Hematopoietic multipotent progenitor cell treated with erythropoietin and hydrocortisone succinate and interleukin-3 and kit ligand, for 8 days (in vitro differentiated cells): ENCODE measurements around the gene PRR20E.
"Not testable (repeated sequence)": the region's sequence is repeated elsewhere in the genome, so short reads cannot be mapped to it uniquely, and the experiment has no call there.

Experiments
- DNase-seq: peaks from one replicate; pipeline ENCODE4 v3.0.0-alpha.2; 2015

PRR20E gene

GRCh38 chr13:57166897-57167296 lies at the start of gene PRR20E:
Gene PRR20E (plus strand): TSS chr13:57167197. CDS start chr13:57167584, 387 bp downstream.
- DNase-seq: not testable (repeated sequence)

GRCh38 chr13:57123681-57124080 lies 43.3 kb upstream of the PRR20E start:
- DNase-seq: no peak

GRCh38 chr13:57128909-57129308 lies 38.1 kb upstream of the PRR20E start:
- DNase-seq: no peak

GRCh38 chr13:57136093-57136492 lies 30.9 kb upstream of the PRR20E start:
- DNase-seq: no peak

- no peak for DNase-seq
Observed at GRCh38 chr13:57137585-57137984, 29.4 kb upstream of the PRR20E start.

- DNase-seq: no peak
Observed at GRCh38 chr13:57138988-57139387, 28.0 kb upstream of the PRR20E start.

GRCh38 chr13:57139781-57140180 lies 27.2 kb upstream of the PRR20E start:
- not testable (repeated sequence) for DNase-seq

GRCh38 chr13:57140235-57140968 lies 26.6 kb upstream of the PRR20E start, which contains the start of gene PRR20A:
Gene PRR20A (plus strand): TSS chr13:57140918. CDS start chr13:57141305, 387 bp downstream.
- not testable (repeated sequence) for DNase-seq

- not testable (repeated sequence) for DNase-seq
Observed at GRCh38 chr13:57147188-57147587, 19.8 kb upstream of the PRR20E start, which contains the start of gene PRR20B. Gene PRR20B (plus strand): TSS chr13:57147488. CDS start chr13:57147875, 387 bp downstream.

- DNase-seq: not testable (repeated sequence)
Observed at GRCh38 chr13:57148106-57148505, 18.9 kb upstream of the PRR20E start.

- DNase-seq: not testable (repeated sequence)
Observed at GRCh38 chr13:57153761-57154160, 13.2 kb upstream of the PRR20E start, which contains the start of gene PRR20C. Gene PRR20C (plus strand): TSS chr13:57154061. CDS start chr13:57154448, 387 bp downstream.

GRCh38 chr13:57160332-57160731 lies 6.7 kb upstream of the PRR20E start, which contains the start of gene PRR20D:
Gene PRR20D (plus strand): TSS chr13:57160632. CDS start chr13:57161019, 387 bp downstream.
- not testable (repeated sequence) for DNase-seq

GRCh38 chr13:57191667-57192066 lies 24.7 kb downstream of the PRR20E start:
- no peak for DNase-seq

GRCh38 chr13:57212989-57213388 lies 46.0 kb downstream of the PRR20E start:
- DNase-seq: no peak
